Fibroblast of pulmonary artery (primary cell): Measurements from ENCODE around the gene OR1F1.

ENCODE experiments used
- DNase-seq: peaks from one replicate; pipeline ENCODE4 v3.0.0-alpha.2; 2010; ENCODE audit warnings: low read depth
- H3K4me3 ChIP-seq: replicated peaks from 2 replicates; pipeline ENCODE4 v1.5.1; 2011; ENCODE audit warnings: low read depth, mild to moderate bottlenecking, control low read depth, low read length, moderate library complexity
- CTCF ChIP-seq: IDR thresholded peaks from 2 replicates; pipeline ENCODE4 v1.5.1; 2011; ENCODE audit warnings: mild to moderate bottlenecking, control low read depth, low read length, inconsistent platforms; ENCODE audit errors: missing control alignments

OR1F1 gene

GRCh38 chr16:3152027-3152276 is 36.1 kb upstream of the OR1F1 start:
- TF ChIP-seq CTCF, result no peak
- H3K4me3 ChIP-seq, result peak overlapping the region; percentile 56
- DNase-seq, result no peak

- DNase-seq, result peak; percentile 92
- peak; percentile 28 for TF ChIP-seq CTCF
- H3K4me3 ChIP-seq, result peak overlapping the region; percentile 56
Measured at GRCh38 chr16:3152277-3152990, 35.6 kb upstream of the OR1F1 start.

GRCh38 chr16:3152991-3153368 is 35.0 kb upstream of the OR1F1 start:
- no peak overlapping the region for H3K4me3 ChIP-seq
- no peak for TF ChIP-seq CTCF
- DNase-seq, result no peak

- H3K4me3 ChIP-seq, result no peak overlapping the region
- no peak for TF ChIP-seq CTCF
- DNase-seq, result no peak
Measured at GRCh38 chr16:3155181-3155580, 32.8 kb upstream of the OR1F1 start.

- no peak for TF ChIP-seq CTCF
- DNase-seq, result no peak
- no peak overlapping the region for H3K4me3 ChIP-seq
Measured at GRCh38 chr16:3155972-3156371, 32.0 kb upstream of the OR1F1 start.

GRCh38 chr16:3157229-3158025 is 30.6 kb upstream of the OR1F1 start:
- DNase-seq, result peak; percentile 90
- no peak for TF ChIP-seq CTCF
- H3K4me3 ChIP-seq, result peak overlapping the region; percentile 68

- no peak for DNase-seq
- peak overlapping the region; percentile 68 for H3K4me3 ChIP-seq
- no peak for TF ChIP-seq CTCF
Measured at GRCh38 chr16:3158026-3158509, 29.9 kb upstream of the OR1F1 start.
